ENCODE measurements around the gene SHISAL2B.
"Not testable (repeated sequence)": the region's sequence is repeated elsewhere in the genome, so short reads cannot be mapped to it uniquely, and the experiment has no call there.

Gene SHISAL2B

DNA sequence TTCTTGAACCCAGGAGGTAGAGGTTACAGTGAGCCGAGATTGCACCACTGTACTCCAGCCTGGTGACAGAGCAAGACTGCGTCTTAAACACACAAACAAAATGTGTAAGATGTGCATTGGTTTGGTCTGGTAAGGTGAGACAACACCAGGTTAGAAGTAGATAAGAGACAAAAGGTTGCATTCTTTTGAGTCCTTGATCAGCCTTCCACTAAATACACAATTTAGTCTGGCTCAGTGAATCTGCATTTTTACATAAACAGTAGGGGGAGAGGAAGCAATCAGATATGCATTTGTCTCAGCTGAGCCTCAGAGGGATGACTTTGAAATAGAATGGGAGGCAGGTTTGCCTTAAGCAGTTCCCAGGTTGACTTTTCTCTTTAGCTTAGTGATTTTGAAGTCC lies 15.8 kb downstream of the SHISAL2B start:
- FAIRE-seq, result not testable (repeated sequence)

DNA sequence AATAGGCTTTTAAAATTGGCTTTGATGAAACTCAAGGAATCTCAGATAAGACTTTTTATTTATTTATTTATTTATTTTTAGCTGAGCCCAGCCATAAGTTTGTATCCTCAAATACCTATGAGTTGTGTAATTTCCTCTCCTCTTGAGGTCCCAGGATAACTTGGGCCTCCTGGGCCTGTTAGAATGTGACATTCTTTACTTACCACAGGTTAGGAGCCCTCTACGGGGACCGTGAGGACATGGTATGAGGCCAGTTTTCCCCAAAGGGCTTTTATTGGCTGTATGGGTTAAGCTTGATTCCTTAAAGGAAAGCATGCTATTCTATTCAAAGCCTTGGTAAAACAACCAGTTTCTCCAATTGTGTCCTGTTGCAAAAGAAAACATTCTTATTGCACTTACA lies 16.9 kb downstream of the SHISAL2B start:
- no peak for FAIRE-seq

DNA sequence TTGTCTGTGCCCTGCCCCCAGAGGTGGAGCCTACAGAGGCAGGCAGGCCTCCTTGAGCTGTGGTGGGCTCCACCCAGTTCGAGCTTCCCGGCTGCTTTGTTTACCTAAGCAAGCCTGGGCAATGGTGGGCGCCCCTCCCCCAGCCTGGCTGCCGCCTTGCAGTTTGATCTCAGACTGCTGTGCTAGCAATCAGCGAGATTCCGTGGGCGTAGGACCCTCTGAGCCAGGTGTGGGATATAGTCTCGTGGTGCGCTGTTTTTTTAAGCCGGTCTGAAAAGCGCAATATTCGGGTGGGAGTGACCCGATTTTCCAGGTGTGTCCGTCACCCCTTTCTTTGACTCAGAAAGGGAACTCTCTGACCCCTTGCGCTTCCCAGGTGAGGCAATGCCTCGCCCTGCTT lies 24.2 kb downstream of the SHISAL2B start:
- not testable (repeated sequence) for FAIRE-seq

DNA sequence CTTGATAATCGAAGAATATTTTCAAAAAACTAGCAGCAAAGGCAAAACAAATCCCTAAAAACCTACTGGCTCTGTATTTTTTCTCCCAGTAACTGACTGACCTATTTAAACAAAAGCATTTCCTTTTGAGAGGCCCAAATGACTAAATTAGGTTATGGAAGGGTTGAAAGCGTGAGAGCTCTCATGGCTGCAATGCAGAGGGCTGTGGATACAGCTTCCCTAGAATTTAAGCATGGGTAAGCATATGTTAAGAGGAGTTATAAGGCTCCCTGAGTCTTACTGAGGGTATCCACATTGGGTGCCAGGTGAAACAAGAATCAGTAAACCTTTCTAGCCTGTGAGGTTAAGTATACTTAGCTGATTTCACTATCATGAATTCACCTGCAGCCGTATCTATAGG lies 32.3 kb downstream of the SHISAL2B start:
- no peak for FAIRE-seq

DNA sequence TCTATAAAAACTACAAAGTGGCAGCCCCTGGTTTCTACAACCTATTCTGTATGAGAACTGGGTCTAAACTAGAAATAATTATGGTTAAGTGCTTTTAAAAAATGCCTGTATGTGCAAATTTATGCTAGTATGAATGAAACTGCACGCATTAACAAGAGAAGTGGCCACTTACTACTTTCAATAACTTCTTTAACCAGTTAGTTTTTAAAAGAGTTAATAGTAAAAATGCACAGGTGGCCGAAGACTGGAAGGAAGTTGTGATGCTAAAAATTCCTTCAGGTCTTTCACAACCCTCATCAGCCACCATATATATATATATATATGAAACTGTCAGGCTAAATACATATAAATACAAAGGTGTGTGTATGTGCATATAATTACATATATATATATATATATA lies 36.8 kb downstream of the SHISAL2B start:
- FAIRE-seq, result no peak

DNA sequence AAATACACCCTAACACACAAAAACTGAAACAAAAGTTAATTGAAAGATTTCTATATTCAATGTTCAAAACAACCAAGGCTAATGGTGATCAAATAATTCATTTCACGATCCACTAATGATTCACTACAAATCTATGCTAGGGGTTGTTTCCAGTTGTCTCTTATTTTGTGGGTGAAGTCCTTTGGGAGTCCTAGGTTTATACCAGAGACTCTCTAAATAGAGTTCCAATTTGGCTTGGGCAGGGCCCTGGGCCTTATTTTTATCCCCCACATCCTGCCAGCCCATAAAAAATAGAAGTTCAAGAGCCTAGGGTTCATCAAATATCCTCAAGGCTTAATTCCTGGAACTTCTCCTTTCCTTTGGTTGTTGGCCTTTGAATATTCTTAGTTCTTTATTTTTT lies 52.1 kb downstream of the SHISAL2B start:
- no peak for FAIRE-seq

DNA sequence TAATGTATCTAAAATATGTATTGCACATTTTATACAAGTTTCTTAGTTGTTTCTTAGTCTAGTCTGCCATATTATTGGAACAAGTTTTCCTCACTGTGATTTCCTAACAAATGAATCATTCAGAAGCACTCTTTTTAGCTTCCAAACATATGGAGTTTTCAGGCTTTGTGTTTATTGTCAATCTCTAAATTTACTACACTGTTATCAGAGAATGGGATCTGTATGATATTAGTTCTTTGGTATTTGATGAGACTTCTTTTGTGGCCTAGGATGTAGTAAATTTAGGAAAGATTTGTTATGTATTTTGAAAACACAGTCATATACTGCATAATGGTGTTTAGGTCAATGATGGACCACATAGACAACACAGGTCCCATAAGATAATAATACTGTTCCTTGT lies 52.5 kb downstream of the SHISAL2B start:
- no peak for FAIRE-seq

DNA sequence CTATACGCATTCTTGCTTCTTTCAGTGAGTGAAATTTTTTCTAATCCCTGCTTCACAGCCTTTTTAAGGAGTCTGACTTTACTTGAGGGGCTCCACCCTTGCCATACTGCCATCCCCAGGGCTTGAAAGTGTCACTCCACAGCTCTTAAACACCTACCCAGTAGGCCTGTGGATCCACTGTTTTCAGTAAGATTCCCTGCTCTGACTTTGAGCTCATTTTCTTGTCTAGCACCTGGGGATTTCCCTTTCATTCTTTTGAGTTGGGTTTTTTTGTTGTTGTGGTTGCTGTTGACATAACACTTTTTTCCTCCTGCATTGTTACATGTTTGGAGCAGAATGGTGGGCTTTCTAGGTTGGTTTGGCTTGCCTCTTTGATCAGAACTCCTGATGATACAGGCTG lies 54.6 kb downstream of the SHISAL2B start:
- FAIRE-seq, result no peak

DNA sequence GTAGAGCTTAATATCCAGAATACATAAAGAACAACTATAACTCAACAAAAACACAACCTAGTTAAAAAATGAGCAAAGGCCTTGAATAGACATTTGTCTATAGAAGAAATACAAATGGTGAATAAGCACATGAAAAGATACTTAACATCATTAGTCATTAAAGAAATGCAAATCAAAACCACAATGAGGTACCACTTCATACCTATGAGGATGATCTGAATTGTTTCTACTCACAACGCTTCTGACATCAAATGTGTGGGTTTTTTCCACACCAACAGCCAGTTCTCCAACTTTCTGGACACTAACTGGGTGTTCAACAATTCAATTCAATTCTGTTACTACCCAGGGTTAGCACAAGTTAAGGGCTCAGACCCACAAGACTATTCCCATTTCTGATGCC lies 56.1 kb downstream of the SHISAL2B start:
- FAIRE-seq, result no peak

DNA sequence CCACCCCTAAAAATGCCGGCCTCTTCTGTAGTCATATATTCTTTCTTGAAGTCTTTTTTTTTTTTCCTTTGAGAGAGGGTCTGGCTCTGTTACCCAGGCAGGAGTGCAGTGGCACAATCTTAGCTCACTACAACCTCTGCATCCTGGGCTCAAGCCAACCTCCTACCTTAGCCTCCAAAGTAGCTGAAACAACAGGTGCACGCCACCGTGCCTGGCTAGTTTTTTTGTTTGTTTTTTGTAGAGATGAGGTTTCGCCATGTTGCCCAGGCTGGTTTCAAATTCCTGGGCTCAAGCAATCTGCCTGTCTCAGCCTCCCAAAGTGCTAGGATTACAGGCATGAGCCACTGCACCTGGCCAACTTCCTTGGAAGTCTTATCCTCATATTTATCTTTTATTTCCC lies 59.1 kb downstream of the SHISAL2B start:
- no peak for FAIRE-seq

DNA sequence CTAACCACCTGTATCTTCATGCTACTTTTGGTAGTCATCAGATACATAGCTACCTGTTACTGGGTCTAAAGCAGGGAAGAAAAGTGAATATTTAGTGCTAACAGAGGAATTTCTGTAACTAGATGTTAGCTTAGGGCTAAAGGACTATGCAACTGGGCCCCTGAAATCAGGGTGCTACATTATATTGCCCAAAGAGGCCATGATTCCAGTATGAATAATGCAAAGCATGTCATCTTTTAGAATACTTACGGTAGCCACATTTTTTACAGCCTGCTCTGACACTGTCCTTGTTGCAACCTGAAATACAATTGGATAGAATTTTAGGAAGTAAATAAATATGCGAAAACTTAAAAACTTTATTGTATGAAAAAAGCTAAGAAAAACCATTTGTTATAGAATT lies 63.8 kb downstream of the SHISAL2B start:
- no peak for FAIRE-seq

DNA sequence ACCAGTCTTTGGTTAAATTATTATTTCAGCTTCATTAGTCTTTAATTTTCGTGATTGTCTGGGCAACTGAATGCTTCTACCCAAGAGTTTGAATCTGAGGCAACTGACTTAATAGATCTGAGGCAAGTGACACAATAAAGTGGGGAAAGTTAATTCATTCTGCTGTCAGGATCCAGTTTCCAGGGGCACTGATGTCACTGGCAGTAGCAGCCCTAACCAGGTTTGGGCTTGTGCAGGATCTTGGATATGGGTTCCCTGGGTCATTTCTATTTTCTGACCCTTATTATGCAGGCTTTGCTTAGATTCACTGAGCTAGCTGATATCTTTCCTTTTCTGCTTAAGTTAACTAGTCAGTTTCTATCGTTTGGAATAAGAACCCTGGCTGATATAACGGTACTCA lies 68.6 kb downstream of the SHISAL2B start:
- FAIRE-seq, result no peak

DNA sequence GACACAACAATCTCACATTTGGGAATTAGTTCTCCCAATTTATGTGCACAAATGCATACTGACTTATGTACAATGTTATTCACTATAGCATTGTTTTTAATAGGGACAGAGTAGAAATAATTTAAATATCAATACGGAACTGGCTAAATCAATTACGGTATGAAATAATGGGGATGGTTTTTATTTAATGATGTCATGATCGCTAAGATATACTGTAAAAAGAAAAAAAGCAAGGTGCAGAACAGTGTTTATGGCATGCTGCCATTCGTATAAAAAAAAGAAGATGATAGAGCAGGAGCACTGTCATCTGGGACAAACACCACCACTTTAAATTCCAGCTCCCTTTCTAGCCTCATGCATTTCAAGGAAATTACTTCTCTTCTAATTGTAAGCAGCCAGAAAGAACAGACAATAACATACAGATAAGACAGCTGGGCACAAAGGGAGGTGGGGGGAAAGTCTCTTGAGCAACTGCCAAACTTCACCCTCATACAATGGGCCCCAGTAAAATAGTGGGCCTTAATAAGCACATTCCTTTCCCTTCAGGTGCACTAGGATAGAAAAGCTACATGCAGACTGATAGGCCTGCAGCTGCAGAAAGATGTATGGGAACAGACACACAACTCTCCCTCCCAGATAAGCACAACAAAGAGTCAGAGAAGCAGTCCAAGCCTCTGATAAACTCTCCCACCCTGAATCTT lies 69.8 kb downstream of the SHISAL2B start:
- no peak for FAIRE-seq

DNA sequence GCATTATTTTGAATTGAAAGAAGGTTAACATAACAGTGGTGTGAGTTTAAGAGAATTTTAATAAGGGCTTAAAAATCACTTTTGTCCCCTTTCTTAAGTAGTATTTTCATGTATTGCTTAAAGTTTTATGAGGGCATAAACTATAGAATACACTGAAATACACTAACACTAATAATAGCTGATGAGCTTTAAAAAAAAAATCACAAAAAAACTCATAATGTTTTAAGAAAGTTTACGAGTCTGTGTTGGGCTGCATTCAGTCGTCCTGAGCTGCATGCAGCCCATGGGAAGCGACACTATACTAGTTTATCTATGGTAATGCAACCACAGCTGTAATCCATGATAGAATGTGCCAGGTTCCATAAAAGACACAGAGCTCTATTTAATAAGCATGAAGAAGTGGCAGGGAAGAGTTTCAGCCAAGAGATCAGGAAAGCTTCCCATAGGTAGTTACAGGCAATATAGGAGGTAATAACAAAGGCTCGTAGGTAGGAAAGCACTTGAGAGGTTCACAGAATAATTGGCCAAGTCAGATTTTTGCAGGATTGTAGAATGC lies 73.7 kb downstream of the SHISAL2B start:
- FAIRE-seq, result no peak

DNA sequence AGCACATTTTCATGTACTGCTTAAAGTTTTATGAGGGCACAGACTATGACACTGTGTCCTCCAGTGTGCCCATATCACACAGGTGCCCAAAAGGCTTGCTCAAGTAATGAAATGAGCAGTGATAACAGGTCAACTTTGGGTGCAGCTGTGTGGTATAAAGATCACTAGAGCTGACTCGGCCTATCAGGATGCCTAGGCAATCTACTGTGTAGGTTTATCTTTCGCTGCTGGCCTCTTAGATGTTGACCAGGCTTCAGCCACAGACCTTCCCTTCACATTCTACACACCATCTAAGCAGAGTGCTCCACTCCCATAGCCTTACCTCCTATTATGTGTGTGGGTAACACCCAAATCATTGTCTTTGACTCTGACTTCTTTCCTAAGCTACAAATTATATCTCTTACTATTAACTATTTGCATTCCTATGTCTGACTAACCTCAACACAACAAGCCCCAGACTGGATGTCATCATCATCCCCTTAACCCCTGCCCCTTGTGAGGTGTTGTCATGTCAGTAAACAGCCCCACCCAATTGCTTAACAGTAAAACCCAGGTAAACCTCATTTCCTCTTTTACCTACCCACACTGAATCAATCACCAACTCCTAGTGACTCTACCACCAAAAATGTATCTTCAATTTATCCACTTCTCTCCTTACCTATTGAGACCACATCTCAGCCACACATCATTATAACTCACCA lies 75.7 kb downstream of the SHISAL2B start:
- FAIRE-seq, result no peak

DNA sequence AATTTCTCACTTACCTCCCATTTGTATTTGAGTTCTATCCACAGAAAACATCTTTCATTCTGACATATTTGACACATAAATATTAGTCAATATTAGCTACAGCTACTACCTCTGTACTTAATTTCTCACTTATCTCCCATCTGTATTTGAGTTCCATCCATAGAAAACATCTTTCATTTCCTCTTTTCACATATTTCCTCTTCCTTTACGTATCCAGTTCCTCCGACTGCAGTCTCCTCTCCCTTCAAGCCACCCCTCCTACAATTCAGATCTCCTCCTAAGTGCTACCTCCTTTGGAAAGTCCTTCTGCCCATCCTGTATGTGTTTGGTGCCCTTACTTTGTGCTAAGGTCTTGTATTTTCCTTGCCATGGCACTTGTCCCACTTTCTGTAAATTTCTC lies 76.6 kb downstream of the SHISAL2B start:
- no peak for FAIRE-seq

Data from A204.1 (cell line).